ENCODE measurements around the gene KCNQ1OT1.

GRCh38 chr11:2590131-2590964 is 109.4 kb downstream of the KCNQ1OT1 start:
- TF ChIP-seq CTCF (IDR thresholded peaks at IDR 0.05) (no peak), POLR2AphosphoS5 (IDR thresholded peaks at IDR 0.05) (no peak)
